GM23338 (cell line): Measurements from ENCODE around the gene NAB2.

Source experiments
- CTCF ChIP-seq, 2 experiments: fragments of 200-600 bp in 1 of 2; sonication (generic) in 1 of 2; conservative IDR thresholded peaks; 2 replicates each; pipeline versions ENCODE4 v1.5.1 to v1.6.1; 2016 to 2017; ENCODE audit warnings: antibody characterized with exemption in 2 of 2, low read depth in 2 of 2, mild to moderate bottlenecking in 2 of 2, moderate library complexity in 1 of 2
- EZH2phosphoT487 ChIP-seq: fragments of 200-600 bp; sonication (generic); IDR thresholded peaks from one replicate; pipeline ENCODE4 v1.8.1; 2018; ENCODE audit warnings: antibody characterized with exemption; ENCODE audit not compliant: unreplicated experiment

- TF ChIP-seq CTCF (conservative IDR thresholded peaks at IDR 0.05; ENCODE audit: low read depth in 2 of 2) (no peak), EZH2phosphoT487 (no peak)
Observed at GRCh38 chr12:57040750-57041149, 48.2 kb upstream of the NAB2 start.
